Pulmonary artery endothelial cell (primary cell): ENCODE data around the gene CALML5. TPM values are rescaled to one million over a fixed set of nuclear protein-coding genes. Genes with fewer than 3 reads are reported as not detected.
"Not testable (repeated sequence)": the region's sequence is repeated elsewhere in the genome, so short reads cannot be mapped to it uniquely, and the experiment has no call there.

Experiments
- DNase-seq: peaks from one replicate; pipeline ENCODE4 v3.0.0-alpha.2; 2011; ENCODE audit warnings: low read depth, low spot score
- total RNA-seq: library from RNA; depleted of rRNA; stranded (reverse); fragments of >200 nt; gene quantifications from 2 replicates; pipeline ENCODE4 v1.2.3, GENCODE V29; 2014

The CALML5 gene
- total RNA-seq, 1 donor from 2014 or later, result not detected

GRCh38 chr10:5482016-5482415 is 17.4 kb downstream of the CALML5 start:
- DNase-seq, result no peak

- no peak for DNase-seq
Observed at GRCh38 chr10:5481121-5481520, 18.2 kb downstream of the CALML5 start.

GRCh38 chr10:5480162-5480941 is 19.0 kb downstream of the CALML5 start:
- DNase-seq, result no peak

GRCh38 chr10:5479481-5480161 is 19.7 kb downstream of the CALML5 start:
- DNase-seq, result no peak

- DNase-seq, result no peak
Observed at GRCh38 chr10:5478694-5479305, 20.6 kb downstream of the CALML5 start.

GRCh38 chr10:5477948-5478693 is 21.2 kb downstream of the CALML5 start:
- DNase-seq, result no peak

GRCh38 chr10:5476918-5477525 is 22.3 kb downstream of the CALML5 start:
- no peak for DNase-seq

GRCh38 chr10:5475974-5476807 is 23.2 kb downstream of the CALML5 start:
- not testable (repeated sequence) for DNase-seq

- DNase-seq, result not testable (repeated sequence)
Observed at GRCh38 chr10:5475088-5475487, 24.3 kb downstream of the CALML5 start.

- not testable (repeated sequence) for DNase-seq
Observed at GRCh38 chr10:5474642-5475041, 24.7 kb downstream of the CALML5 start.

GRCh38 chr10:5470062-5470751 is 29.2 kb downstream of the CALML5 start:
- no peak for DNase-seq

- DNase-seq, result no peak
Observed at GRCh38 chr10:5469353-5470061, 29.9 kb downstream of the CALML5 start.

GRCh38 chr10:5468262-5469106 is 30.9 kb downstream of the CALML5 start:
- DNase-seq, result no peak

GRCh38 chr10:5467634-5468255 is 31.6 kb downstream of the CALML5 start:
- no peak for DNase-seq

GRCh38 chr10:5467207-5467535 is 32.2 kb downstream of the CALML5 start:
- DNase-seq, result no peak

GRCh38 chr10:5466451-5467206 is 32.7 kb downstream of the CALML5 start:
- DNase-seq, result no peak

GRCh38 chr10:5465976-5466450 is 33.4 kb downstream of the CALML5 start:
- DNase-seq, result no peak
